ENCODE data around the gene DLGAP3. TPM values are rescaled to one million over a fixed set of nuclear protein-coding genes. Genes with fewer than 3 reads are reported as not detected.
"Not testable (repeated sequence)": the region's sequence is repeated elsewhere in the genome, so short reads cannot be mapped to it uniquely, and the experiment has no call there.

The DLGAP3 gene
- total RNA-seq, 4 donors from 2014 or later, result 0.06 to 0.83 (median 0.40) TPM

- intact Hi-C loops (cut with DNase I), result no loop called here
- Histone ChIP-seq H3K36me3 (no peaks in the 10 kb centered on the region), H3K9me3 (no peaks in the 10 kb centered on the region), H3K27me3 (no peaks in the 10 kb centered on the region), H3K4me3 (no peak overlapping the region), H3K27ac (replicated peaks in 1 of 4) (no peak overlapping the region), H3K4me1 (no peaks in the 10 kb centered on the region)
- TF ChIP-seq EP300 (IDR thresholded peaks at IDR 0.05) (no peak), POLR2AphosphoS5 (IDR thresholded peaks at IDR 0.05) (no peak), POLR2A (IDR thresholded peaks at IDR 0.05; ENCODE audit: low read depth) (no peak)
- TF ChIP-seq, protein P1, sequence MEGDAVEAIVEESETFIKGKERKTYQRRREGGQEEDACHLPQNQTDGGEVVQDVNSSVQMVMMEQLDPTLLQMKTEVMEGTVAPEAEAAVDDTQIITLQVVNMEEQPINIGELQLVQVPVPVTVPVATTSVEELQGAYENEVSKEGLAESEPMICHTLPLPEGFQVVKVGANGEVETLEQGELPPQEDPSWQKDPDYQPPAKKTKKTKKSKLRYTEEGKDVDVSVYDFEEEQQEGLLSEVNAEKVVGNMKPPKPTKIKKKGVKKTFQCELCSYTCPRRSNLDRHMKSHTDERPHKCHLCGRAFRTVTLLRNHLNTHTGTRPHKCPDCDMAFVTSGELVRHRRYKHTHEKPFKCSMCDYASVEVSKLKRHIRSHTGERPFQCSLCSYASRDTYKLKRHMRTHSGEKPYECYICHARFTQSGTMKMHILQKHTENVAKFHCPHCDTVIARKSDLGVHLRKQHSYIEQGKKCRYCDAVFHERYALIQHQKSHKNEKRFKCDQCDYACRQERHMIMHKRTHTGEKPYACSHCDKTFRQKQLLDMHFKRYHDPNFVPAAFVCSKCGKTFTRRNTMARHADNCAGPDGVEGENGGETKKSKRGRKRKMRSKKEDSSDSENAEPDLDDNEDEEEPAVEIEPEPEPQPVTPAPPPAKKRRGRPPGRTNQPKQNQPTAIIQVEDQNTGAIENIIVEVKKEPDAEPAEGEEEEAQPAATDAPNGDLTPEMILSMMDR (IDR thresholded peaks at IDR 0.05), result no peak
- WGBS, result 89% methylated on average over 6 of the region's 6 CpGs
- no peak for DNase-seq (ENCODE audit: extremely low spot score)
These were observed 16.8 kb upstream of the DLGAP3 start for GRCh38 chr1:34946211-34946610.

GRCh38 chr1:34941798-34942197 is 12.3 kb upstream of the DLGAP3 start:
- WGBS, result 96% methylated on average over 2 of the region's 2 CpGs
- DNase-seq (ENCODE audit: extremely low spot score); intact Hi-C loops (cut with DNase I); H3K4me3 ChIP-seq; H3K36me3 ChIP-seq; H3K4me1 ChIP-seq; H3K27ac ChIP-seq (replicated peaks in 1 of 4); H3K9me3 ChIP-seq; H3K27me3 ChIP-seq: not testable (repeated sequence)

- intact Hi-C loops (cut with DNase I), result no loop called here
- Histone ChIP-seq H3K9me3 (peaks cover 0 to 8% (median 0%) of the 10 kb centered on the region in 4 donors), H3K4me1 (peaks cover 6 to 21% (median 20%) of the 10 kb centered on the region in 4 donors), H3K27ac (replicated peaks in 1 of 4) (no peak overlapping the region), H3K36me3 (no peaks in the 10 kb centered on the region), H3K27me3 (peaks cover 8 to 59% (median 47%) of the 10 kb centered on the region in 4 donors), H3K4me3 (no peak overlapping the region)
- peak; percentile 75 for DNase-seq (ENCODE audit: extremely low spot score)
- WGBS, result 15% methylated on average over 5 of the region's 5 CpGs
- no peak for TF ChIP-seq EP300 (IDR thresholded peaks at IDR 0.05)
- no peak for TF ChIP-seq POLR2A (IDR thresholded peaks at IDR 0.05; ENCODE audit: low read depth)
- TF ChIP-seq POLR2AphosphoS5 (IDR thresholded peaks at IDR 0.05), result no peak
- TF ChIP-seq, protein P1 (IDR thresholded peaks at IDR 0.05), result no peak
These were observed 1.2 kb upstream of the DLGAP3 start for GRCh38 chr1:34930702-34931071.

DNA sequence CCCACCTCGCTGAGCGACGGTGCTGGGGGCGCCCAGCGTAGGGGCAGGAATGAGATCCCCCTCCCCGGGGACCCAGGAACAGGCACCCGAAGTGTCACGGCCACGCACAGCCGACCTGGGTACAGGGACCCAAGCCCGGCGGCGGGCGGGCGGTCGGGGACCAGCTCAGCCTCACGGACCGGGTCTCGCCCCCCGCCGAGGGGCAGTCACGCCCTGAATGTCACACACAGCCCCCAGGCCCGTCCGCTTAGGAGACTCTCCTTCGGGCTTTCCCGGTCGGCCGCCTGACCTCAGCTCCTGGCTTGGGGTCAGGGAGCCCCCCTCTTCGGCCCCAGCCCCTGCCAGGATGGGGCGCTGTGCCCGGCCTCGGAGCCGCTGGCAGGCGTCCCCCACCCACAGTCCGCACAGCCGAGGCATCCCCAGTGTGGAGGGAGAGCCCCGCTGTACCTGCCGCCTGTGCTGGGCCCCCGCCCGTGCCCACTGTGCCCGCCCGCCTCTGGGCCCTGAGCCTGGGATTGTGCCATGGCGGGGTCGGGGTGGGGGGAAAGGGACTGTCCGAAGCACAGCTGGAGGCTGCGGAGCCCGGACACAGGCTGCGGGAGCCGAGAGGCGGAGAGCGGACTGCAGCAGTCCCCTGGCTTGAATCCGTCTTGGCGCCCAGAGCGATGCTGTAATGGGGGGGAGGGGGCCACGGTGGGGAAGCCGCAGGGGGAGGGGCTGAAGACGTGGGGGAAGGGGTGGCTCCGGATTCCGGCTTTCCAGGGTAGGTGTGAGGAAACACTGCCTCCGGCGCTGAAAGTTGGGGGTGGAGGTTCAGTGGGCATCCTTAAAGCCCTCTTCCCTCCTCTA is 627 bp upstream of the DLGAP3 start:
- no CpG with 5 or more reads among the region's 61 CpGs for WGBS
- H3K4me3 ChIP-seq, result peak overlapping the region; percentile 51 to 61 (median 53)
- peak; percentile 55 for DNase-seq (ENCODE audit: extremely low spot score)
- H3K36me3 ChIP-seq, result no peaks in the 10 kb centered on the region
- H3K27me3 ChIP-seq, result peaks cover 8 to 65% (median 47%) of the 10 kb centered on the region in 4 donors
- intact Hi-C loops (cut with DNase I), result no loop called here
- peaks cover 0 to 2% (median 0%) of the 10 kb centered on the region in 4 donors for H3K9me3 ChIP-seq
- H3K27ac ChIP-seq (replicated peaks in 1 of 4), result no peak overlapping the region
- TF ChIP-seq EP300 (IDR thresholded peaks at IDR 0.05), result no peak
- peaks cover 6 to 21% (median 20%) of the 10 kb centered on the region in 4 donors for H3K4me1 ChIP-seq

DNA sequence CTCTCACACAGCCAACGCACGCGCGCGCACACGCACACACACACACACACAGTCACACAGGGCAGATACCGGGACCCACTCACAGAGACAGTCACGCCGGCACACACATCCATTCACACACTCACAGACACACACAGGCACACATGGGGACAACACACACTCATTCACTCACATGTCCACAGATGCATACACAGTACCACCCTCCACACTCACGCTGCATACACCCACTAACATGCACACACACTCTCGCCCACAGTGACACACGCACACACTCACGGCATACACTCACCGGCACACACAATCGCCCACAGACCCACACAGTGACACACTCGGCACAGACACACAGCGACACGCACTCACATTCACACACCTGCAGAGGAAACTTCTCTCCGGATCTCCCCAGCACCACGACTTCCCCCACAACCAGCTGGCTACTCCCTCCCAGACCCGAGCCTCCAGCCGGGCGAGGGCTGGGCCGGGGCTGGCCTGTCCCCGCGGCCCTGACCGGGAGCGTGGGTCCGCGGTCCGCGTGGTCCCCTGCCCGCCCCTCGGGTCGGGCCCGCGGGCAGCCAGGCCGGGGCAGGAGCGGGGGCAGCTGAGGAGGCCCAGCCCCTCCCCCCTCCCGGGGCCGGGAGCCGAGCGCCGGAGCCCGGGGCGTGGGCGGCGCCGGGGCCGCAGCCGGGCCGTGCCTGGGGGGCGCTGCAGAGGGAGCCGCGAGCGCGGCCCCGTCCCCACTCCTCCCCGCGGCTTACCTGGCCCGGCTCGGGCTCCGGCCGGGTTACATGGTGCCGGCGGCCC is 552 bp downstream of the DLGAP3 start:
- WGBS, result 13% methylated on average over 21 of the region's 66 CpGs
- TF ChIP-seq EP300 (IDR thresholded peaks at IDR 0.05) (no peak), POLR2AphosphoS5 (IDR thresholded peaks at IDR 0.05) (no peak), POLR2A (IDR thresholded peaks at IDR 0.05; ENCODE audit: low read depth) (no peak)
- TF ChIP-seq, protein P1 (IDR thresholded peaks at IDR 0.05), result no peak
- Histone ChIP-seq H3K4me1 (peaks cover 6 to 21% (median 20%) of the 10 kb centered on the region in 4 donors), H3K4me3 (peak overlapping the region; percentile 51 to 61 (median 53)), H3K27ac (replicated peaks in 1 of 4) (no peak overlapping the region), H3K9me3 (no peaks in the 10 kb centered on the region), H3K36me3 (no peaks in the 10 kb centered on the region), H3K27me3 (peaks cover 8 to 75% (median 47%) of the 10 kb centered on the region in 4 donors)
- no peak for DNase-seq (ENCODE audit: extremely low spot score)
- intact Hi-C loops (cut with DNase I), result no loop called here

Data from esophagus muscularis mucosa (tissue), 4 donors.